ENCODE data around the gene ARID5A.

Gene ARID5A

GRCh38 chr2:96506907-96507240 lies 29.7 kb upstream of the ARID5A start:
- no peak for DNase-seq

GRCh38 chr2:96507957-96508520 lies 28.5 kb upstream of the ARID5A start:
- peak; percentile 24 for DNase-seq

- DNase-seq: no peak
Measured at GRCh38 chr2:96508521-96509113, 27.9 kb upstream of the ARID5A start.

- DNase-seq: peak; percentile 70
Measured at GRCh38 chr2:96509114-96509846, 27.3 kb upstream of the ARID5A start.

GRCh38 chr2:96509847-96510230 lies 26.7 kb upstream of the ARID5A start:
- no peak for DNase-seq

GRCh38 chr2:96510931-96511595 lies 25.5 kb upstream of the ARID5A start:
- no peak for DNase-seq

- no peak for DNase-seq
Measured at GRCh38 chr2:96511851-96512250, 24.7 kb upstream of the ARID5A start.

- no peak for DNase-seq
Measured at GRCh38 chr2:96512341-96512740, 24.2 kb upstream of the ARID5A start.

GRCh38 chr2:96514521-96514920 lies 22.0 kb upstream of the ARID5A start:
- no peak for DNase-seq

- no peak for DNase-seq
Measured at GRCh38 chr2:96517079-96517478, 19.5 kb upstream of the ARID5A start.

- no peak for DNase-seq
Measured at GRCh38 chr2:96520231-96520630, 16.3 kb upstream of the ARID5A start.

- no peak for DNase-seq
Measured at GRCh38 chr2:96520697-96521096, 15.9 kb upstream of the ARID5A start.

GRCh38 chr2:96521219-96521618 lies 15.3 kb upstream of the ARID5A start:
- DNase-seq: no peak

- DNase-seq: no peak
Measured at GRCh38 chr2:96522304-96523203, 14.0 kb upstream of the ARID5A start.

- DNase-seq: no peak
Measured at GRCh38 chr2:96523659-96524481, 12.7 kb upstream of the ARID5A start.

GRCh38 chr2:96524482-96525210 lies 11.9 kb upstream of the ARID5A start:
- no peak for DNase-seq

- DNase-seq: no peak
Measured at GRCh38 chr2:96525211-96525507, 11.4 kb upstream of the ARID5A start.

GRCh38 chr2:96526101-96526591 lies 10.4 kb upstream of the ARID5A start:
- no peak for DNase-seq

- DNase-seq: no peak
Measured at GRCh38 chr2:96526615-96527285, 9.8 kb upstream of the ARID5A start.

- no peak for DNase-seq
Measured at GRCh38 chr2:96527286-96528005, 9.1 kb upstream of the ARID5A start.
